Kidney epithelial cell (primary cell): ENCODE measurements around the gene VPREB1. TPM values are rescaled to one million over a fixed set of nuclear protein-coding genes. Genes with fewer than 3 reads are reported as not detected.
A peak's percentile ranks its signal among the peaks of the same experiment; 100 is the strongest.
"Not testable (repeated sequence)": the region's sequence is repeated elsewhere in the genome, so short reads cannot be mapped to it uniquely, and the experiment has no call there.

Experiments
- DNase-seq: peaks from one replicate; pipeline ENCODE4 v3.0.0-alpha.2; 2010; ENCODE audit warnings: low read depth
- H3K27me3 ChIP-seq: 2 replicates; pipeline ENCODE4 v1.6.0; 2011; ENCODE audit warnings: low read length; ENCODE audit not compliant: control insufficient read depth, insufficient read depth
- H3K36me3 ChIP-seq: 2 replicates; pipeline ENCODE4 v1.5.1; 2011; ENCODE audit warnings: low read length; ENCODE audit not compliant: control insufficient read depth, insufficient read depth
- H3K4me3 ChIP-seq: 2 replicates; pipeline ENCODE4 v1.5.1; 2011; ENCODE audit warnings: low read depth, mild to moderate bottlenecking, control low read depth, low read length
- CTCF ChIP-seq: IDR thresholded peaks from 2 replicates; pipeline ENCODE4 v1.5.1; 2011; ENCODE audit warnings: mild to moderate bottlenecking, moderate library complexity, low read length, control low read depth, inconsistent platforms; ENCODE audit not compliant: insufficient read depth, poor library complexity, severe bottlenecking
- total RNA-seq: library from RNA; depleted of rRNA; stranded (reverse); fragments of >200 nt; gene quantifications from 2 replicates; pipeline ENCODE4 v1.2.3, GENCODE V29; 2015

The VPREB1 gene
- total RNA-seq, 1 donor from 2014 or later, result not detected

GRCh38 chr22:22201930-22202343 is 42.6 kb upstream of the VPREB1 start:
- no peak for DNase-seq
- Histone ChIP-seq H3K27me3 (peaks cover 19% of the 10 kb centered on the region), H3K36me3 (no peaks in the 10 kb centered on the region), H3K4me3 (no peak overlapping the region)
- no peak for TF ChIP-seq CTCF

DNA sequence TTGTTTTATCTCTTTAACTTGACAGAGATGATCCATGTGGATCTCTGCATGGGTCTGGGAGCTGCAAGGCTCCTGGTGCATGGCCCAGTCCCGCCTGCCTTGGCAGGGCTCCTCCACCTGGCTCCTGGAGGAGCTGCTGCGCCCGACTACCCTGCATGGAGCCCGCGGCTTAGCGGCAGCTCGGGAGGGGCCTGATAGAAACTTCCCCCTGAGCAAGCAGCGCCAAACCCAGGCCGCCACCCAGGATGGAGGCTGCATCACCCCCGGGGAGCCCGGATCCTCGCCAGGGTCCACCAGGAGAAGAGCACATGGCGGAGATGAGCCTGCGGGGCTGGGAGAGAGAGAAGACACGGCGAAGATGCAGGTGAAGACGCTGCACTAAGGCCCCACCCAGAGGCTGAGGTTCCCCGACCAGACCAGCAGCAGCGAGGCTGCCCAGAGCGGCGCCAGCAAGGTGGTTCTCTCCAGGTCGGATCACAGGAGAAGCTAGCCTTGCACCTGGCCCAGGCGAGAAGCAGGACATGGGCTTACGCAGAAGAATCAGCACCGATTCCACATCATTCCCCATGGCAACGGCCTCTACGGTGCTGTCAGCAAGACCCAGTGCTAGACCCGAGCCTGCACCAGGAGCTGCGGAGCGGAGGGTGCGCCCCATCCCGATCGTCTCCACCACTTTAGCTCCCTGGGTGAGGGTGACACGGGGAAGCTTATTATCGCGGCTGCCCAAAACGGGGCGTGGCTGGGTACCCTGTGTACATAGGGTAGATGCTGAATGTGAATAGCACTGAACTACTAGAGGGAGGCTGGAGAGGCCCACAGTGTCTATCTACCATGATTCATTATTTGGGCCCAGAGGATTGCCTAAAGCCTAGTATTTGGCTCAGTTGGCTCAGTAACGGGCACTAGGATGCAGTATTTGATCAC is 41.3 kb upstream of the VPREB1 start:
- TF ChIP-seq CTCF, result no peak
- Histone ChIP-seq H3K36me3 (no peaks in the 10 kb centered on the region), H3K27me3 (peaks cover 15% of the 10 kb centered on the region), H3K4me3 (no peak overlapping the region)
- no peak for DNase-seq

DNA sequence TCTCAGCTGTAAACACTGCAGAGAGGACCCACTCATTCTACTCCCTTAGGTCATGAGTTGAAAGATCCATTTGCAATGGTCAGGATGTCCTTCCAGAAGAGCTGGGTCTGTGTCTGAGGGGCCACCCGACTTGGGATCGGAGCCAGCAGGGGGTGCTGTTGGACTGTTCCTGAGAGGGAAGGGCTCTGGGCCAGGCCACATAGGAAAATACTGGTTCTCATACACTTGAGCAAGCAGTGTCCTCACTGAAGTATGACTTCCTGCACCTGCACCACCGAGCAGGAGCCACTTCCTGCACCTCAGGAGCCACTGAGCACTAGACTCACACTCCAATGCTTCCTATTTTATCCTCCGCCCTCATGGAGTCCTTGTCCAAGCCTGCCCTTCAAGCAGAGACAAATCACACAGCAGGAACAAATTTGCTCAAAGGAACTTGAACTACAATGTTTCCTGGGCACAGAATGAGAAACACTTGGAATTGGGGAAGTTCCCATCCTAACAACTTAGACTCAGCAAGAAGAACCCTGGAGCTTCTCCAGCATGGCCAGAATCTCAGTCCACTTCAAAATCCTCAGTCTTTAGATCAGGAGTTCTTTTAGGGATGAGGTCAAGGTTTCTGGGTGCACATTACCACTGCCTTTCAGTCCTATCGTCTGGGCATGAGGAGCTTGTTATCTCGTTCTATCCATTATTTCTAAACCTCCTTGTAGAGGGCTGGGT is 36.6 kb upstream of the VPREB1 start:
- TF ChIP-seq CTCF, result peak; percentile 84
- Histone ChIP-seq H3K36me3 (no peaks in the 10 kb centered on the region), H3K27me3 (peaks cover 4% of the 10 kb centered on the region), H3K4me3 (no peak overlapping the region)
- peak; percentile 38 for DNase-seq

DNA sequence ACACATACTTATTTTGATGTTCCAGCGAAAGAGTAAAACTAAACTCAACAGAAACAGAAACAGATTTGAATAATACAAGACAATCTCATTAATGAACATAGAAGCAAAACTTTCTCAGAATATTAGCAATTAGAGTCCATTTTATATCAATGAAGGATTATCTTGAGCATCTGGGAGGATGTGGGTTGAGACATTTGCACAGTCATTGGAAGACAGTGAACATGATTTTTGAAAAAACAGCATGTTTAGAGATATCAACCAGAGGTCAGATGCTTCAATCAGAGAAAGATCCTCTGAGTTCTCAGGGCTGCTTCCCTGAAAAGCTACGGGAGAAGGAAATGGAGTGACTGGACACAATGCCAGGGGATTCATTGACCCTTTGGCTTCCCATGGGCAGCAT is 35.9 kb upstream of the VPREB1 start:
- no peak for TF ChIP-seq CTCF
- Histone ChIP-seq H3K4me3 (no peak overlapping the region), H3K36me3 (no peaks in the 10 kb centered on the region), H3K27me3 (no peaks in the 10 kb centered on the region)
- no peak for DNase-seq

DNA sequence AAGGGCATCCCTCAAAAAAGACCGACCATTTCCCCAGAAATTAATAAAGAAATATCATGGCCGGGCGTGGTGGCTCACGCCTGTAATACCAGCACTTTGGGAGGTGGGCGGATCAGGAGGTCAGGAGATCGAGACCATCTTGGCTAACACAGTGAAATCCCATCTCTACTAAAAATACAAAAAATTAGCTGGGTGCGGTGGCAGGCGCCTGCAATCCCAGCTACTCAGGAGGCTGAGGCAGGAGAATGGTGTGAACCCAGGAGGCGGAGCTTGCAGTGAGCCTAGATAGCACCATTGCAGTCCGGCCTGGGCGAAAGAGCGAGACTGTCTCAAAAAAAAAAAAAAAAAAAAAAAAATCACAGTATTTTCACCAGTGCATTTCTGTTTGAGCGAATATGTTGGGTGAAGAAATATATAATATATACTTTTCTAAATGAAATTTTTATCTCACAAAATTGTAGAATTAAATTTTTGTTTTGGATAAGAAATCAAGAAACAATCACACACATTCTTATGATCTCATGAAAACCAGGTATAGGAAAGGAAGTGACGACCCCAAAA is 35.4 kb upstream of the VPREB1 start:
- not testable (repeated sequence) for H3K27me3 ChIP-seq, H3K36me3 ChIP-seq, H3K4me3 ChIP-seq, DNase-seq

DNA sequence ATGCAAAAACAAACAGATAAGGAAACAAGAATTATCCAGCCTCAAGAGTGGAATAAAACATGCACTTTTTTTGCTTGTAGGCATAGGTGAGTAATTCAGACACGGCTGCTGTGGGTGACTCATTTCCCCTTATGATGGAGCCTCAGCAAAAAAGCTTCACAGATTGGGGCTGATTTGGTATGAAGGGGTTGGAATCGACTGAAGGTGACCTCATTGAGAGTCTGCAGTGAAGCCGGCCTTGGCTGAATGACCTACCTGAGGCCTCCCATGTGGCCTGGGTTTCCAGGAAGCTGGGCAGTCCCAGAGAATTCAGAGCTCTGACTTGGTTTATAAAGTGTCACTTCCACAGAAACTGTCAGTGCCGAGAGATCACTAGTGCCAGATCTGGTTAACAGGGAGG is 34.2 kb upstream of the VPREB1 start:
- DNase-seq, result peak; percentile 78
- H3K4me3 ChIP-seq, result no peak overlapping the region
- H3K36me3 ChIP-seq, result no peaks in the 10 kb centered on the region
- H3K27me3 ChIP-seq, result no peaks in the 10 kb centered on the region
- TF ChIP-seq CTCF, result no peak
